Measurements from ENCODE around the gene GCH1.

GRCh38 chr14:54814076-54814475 is 88.5 kb downstream of the GCH1 start:
- no peak for TF ChIP-seq CTCF (IDR thresholded peaks at IDR 0.05)
- no peak for TF ChIP-seq EP300 (IDR thresholded peaks at IDR 0.05)

Measured in ovary (tissue), 3 donors.